Neural cell (in vitro differentiated cells): ENCODE measurements around the gene MBD2. TPM values are rescaled to one million over a fixed set of nuclear protein-coding genes. Genes with fewer than 3 reads are reported as not detected.

Source experiments
- H2AFZ ChIP-seq: fragments of 200-600, 300-800 bp; sonication (generic), shearing (Covaris generic); 2 replicates; pipeline ENCODE4 v1.6.0; 2014; ENCODE audit warnings: low read depth, mild to moderate bottlenecking, antibody characterized with exemption, low read length, moderate library complexity
- H3F3A ChIP-seq: fragments of 200-600 bp; shearing (Covaris generic); 2 replicates; pipeline ENCODE4 v1.6.1; 2016; ENCODE audit warnings: mild to moderate bottlenecking, moderate library complexity, mixed read lengths, antibody characterized with exemption, low read length; ENCODE audit not compliant: insufficient read depth, poor library complexity, severe bottlenecking
- H3K27ac ChIP-seq: fragments of 200-600, 300-800 bp; sonication (generic), shearing (Covaris generic); 2 replicates; pipeline ENCODE4 v1.5.1; 2014; ENCODE audit warnings: mild to moderate bottlenecking, low read length, moderate library complexity
- H3K27me3 ChIP-seq: fragments of 300-800, 200-600 bp; sonication (generic), shearing (Covaris generic); 2 replicates; pipeline ENCODE4 v1.6.0; 2014; ENCODE audit warnings: mild to moderate bottlenecking, low read depth, low read length, moderate library complexity; ENCODE audit not compliant: insufficient read depth
- H3K36me3 ChIP-seq: fragments of 300-800, 200-600 bp; sonication (generic), shearing (Covaris generic); 2 replicates; pipeline ENCODE4 v1.5.1; 2014; ENCODE audit warnings: mild to moderate bottlenecking, antibody characterized with exemption, low read length, moderate library complexity; ENCODE audit not compliant: insufficient read depth
- H3K4me2 ChIP-seq: fragments of 300-800, 200-600 bp; sonication (generic), shearing (Covaris generic); 2 replicates; pipeline ENCODE4 v1.6.0; 2014; ENCODE audit warnings: mild to moderate bottlenecking, low read length
- H3K4me3 ChIP-seq: fragments of 300-800, 200-600 bp; sonication (generic), shearing (Covaris generic); 2 replicates; pipeline ENCODE4 v1.5.1; 2014; ENCODE audit warnings: mild to moderate bottlenecking, low read length, moderate library complexity
- H3K79me2 ChIP-seq: fragments of 200-600 bp; shearing (Covaris generic); replicated peaks from 2 replicates; pipeline ENCODE4 v1.6.0; 2014; ENCODE audit warnings: mild to moderate bottlenecking, low read length, moderate library complexity; ENCODE audit not compliant: insufficient read depth
- H3K9ac ChIP-seq: fragments of 300-800, 200-600 bp; sonication (generic), shearing (Covaris generic); 2 replicates; pipeline ENCODE4 v1.6.1; 2016; ENCODE audit warnings: mild to moderate bottlenecking, low read length, mixed read lengths
- H3K9me2 ChIP-seq: fragments of 200-600 bp; shearing (Covaris generic); 2 replicates; pipeline ENCODE4 v1.6.1; 2016; ENCODE audit warnings: mild to moderate bottlenecking, low read length, mixed read lengths; ENCODE audit not compliant: insufficient read depth
- H3K9me3 ChIP-seq: fragments of 200-600, 300-800 bp; sonication (generic), shearing (Covaris generic); 2 replicates; pipeline ENCODE4 v1.6.1; 2016; ENCODE audit warnings: mild to moderate bottlenecking, mixed run types, low read length, moderate library complexity, mixed read lengths
- H4K20me1 ChIP-seq: fragments of 200-600 bp; shearing (Covaris generic); 2 replicates; pipeline ENCODE4 v1.6.1; 2016; ENCODE audit warnings: mild to moderate bottlenecking, mixed run types; ENCODE audit not compliant: insufficient read depth
- CTCF ChIP-seq: fragments of 450-650 bp; IDR thresholded peaks from 2 replicates; pipeline ENCODE4 v1.5.1; 2014; ENCODE audit warnings: antibody characterized with exemption, mild to moderate bottlenecking, moderate library complexity; ENCODE audit not compliant: poor library complexity, severe bottlenecking
- EP300 ChIP-seq: fragments of 450-650 bp; conservative IDR thresholded peaks from 2 replicates; pipeline ENCODE4 v1.6.1; 2014; ENCODE audit warnings: antibody characterized with exemption, mild to moderate bottlenecking, moderate library complexity; ENCODE audit not compliant: poor library complexity, severe bottlenecking
- EZH2 ChIP-seq: fragments of 200-600, 300-800 bp; shearing (Covaris generic), sonication (generic); IDR thresholded peaks from 2 replicates; pipeline ENCODE4 v1.6.1; 2014; ENCODE audit warnings: antibody characterized with exemption, low read length, borderline replicate concordance, mild to moderate bottlenecking; ENCODE audit not compliant: insufficient read depth, poor library complexity, severe bottlenecking
- MXI1 ChIP-seq: fragments of 450-650 bp; conservative IDR thresholded peaks from 2 replicates; pipeline ENCODE4 v1.6.1; 2014; ENCODE audit warnings: antibody characterized with exemption, mild to moderate bottlenecking; ENCODE audit not compliant: poor library complexity, severe bottlenecking
- POLR2AphosphoS5 ChIP-seq: IDR thresholded peaks from 2 replicates; pipeline ENCODE4 v1.6.1; 2012
- RAD21 ChIP-seq: fragments of 450-650 bp; conservative IDR thresholded peaks from 2 replicates; pipeline ENCODE4 v1.6.1; 2014; ENCODE audit warnings: antibody characterized with exemption, mild to moderate bottlenecking, moderate library complexity
- REST ChIP-seq: IDR thresholded peaks from 2 replicates; pipeline ENCODE4 v1.6.1; 2012; ENCODE audit warnings: borderline replicate concordance
- SMC3 ChIP-seq: fragments of 450-650 bp; conservative IDR thresholded peaks from 2 replicates; pipeline ENCODE4 v1.6.1; 2014; ENCODE audit warnings: antibody characterized with exemption, mild to moderate bottlenecking, moderate library complexity; ENCODE audit not compliant: poor library complexity
- TAF1 ChIP-seq: IDR thresholded peaks from 2 replicates; pipeline ENCODE4 v1.6.1; 2012; ENCODE audit warnings: low read depth
- polyA plus RNA-seq: library from polyadenylated mRNA; depleted of rRNA; stranded (reverse); fragments of >200 nt; gene quantifications from 2 replicates; pipeline ENCODE4 v1.2.3, GENCODE V29; 2014

Gene MBD2
- polyA plus RNA-seq, 1 donor from 2014 or later = 16.4 TPM

- no peaks in the 10 kb centered on the region for H3K79me2 ChIP-seq
Measured at GRCh38 chr18:54109131-54109683, 115.3 kb downstream of the MBD2 start.

GRCh38 chr18:54102123-54102522, 122.3 kb downstream of the MBD2 start:
- Histone ChIP-seq H3K4me2 (no peak overlapping the region), H3K79me2 (no peaks in the 10 kb centered on the region), H3K36me3 (no peaks in the 10 kb centered on the region), H3K9ac (no peak overlapping the region), H3K27ac (no peak overlapping the region), H4K20me1 (no peaks in the 10 kb centered on the region), H3K9me2 (no peaks in the 10 kb centered on the region), H3K27me3 (no peaks in the 10 kb centered on the region), H3K9me3 (no peaks in the 10 kb centered on the region), H2AFZ (no peak overlapping the region), H3F3A (no peaks in the 10 kb centered on the region), H3K4me3 (no peak overlapping the region)
- TF ChIP-seq MXI1 = no peak
- no peak for TF ChIP-seq POLR2AphosphoS5
- no peak for TF ChIP-seq TAF1
- TF ChIP-seq RAD21 = no peak
- no peak for TF ChIP-seq EZH2
- no peak for TF ChIP-seq EP300
- TF ChIP-seq CTCF = no peak

More at GRCh38 chr18:54109131-54109683, 115.3 kb downstream of the MBD2 start:
- H3K27me3 ChIP-seq = no peaks in the 10 kb centered on the region
- no peak for TF ChIP-seq TAF1
- no peak for TF ChIP-seq POLR2AphosphoS5
- no peak for TF ChIP-seq EZH2
- TF ChIP-seq EP300 = no peak
- TF ChIP-seq RAD21 = no peak
- no peak for TF ChIP-seq MXI1
- no peak for TF ChIP-seq SMC3
- no peak for TF ChIP-seq CTCF
- no peak for TF ChIP-seq REST
- no peak overlapping the region for H2AFZ ChIP-seq
- H3K4me3 ChIP-seq = no peak overlapping the region
- H3F3A ChIP-seq = no peaks in the 10 kb centered on the region
- no peaks in the 10 kb centered on the region for H3K36me3 ChIP-seq
- H3K27ac ChIP-seq = no peak overlapping the region
- H4K20me1 ChIP-seq = no peaks in the 10 kb centered on the region
- H3K9me3 ChIP-seq = no peaks in the 10 kb centered on the region
- no peak overlapping the region for H3K9ac ChIP-seq
- H3K9me2 ChIP-seq = no peaks in the 10 kb centered on the region
- no peak overlapping the region for H3K4me2 ChIP-seq
